Activated CD4-positive, alpha-beta T cell treated with anti-CD3 and anti-CD28 coated beads, Interleukin-2, amount 10 ng/mL, durations not matched to agents 7 days and 5 days (primary cell): ENCODE results near the gene HSPB1. TPM values are rescaled to one million over a fixed set of nuclear protein-coding genes. Genes with fewer than 3 reads are reported as not detected.
"Not testable (repeated sequence)": the region's sequence is repeated elsewhere in the genome, so short reads cannot be mapped to it uniquely, and the experiment has no call there.

Experiments used
- CTCF ChIA-PET: fragments of 350-600 bp; sonication (Branson Sonifier 250); formaldehyde crosslinking; loops from one replicate; lab custom pipeline; 2021; ENCODE audit warnings: antibody characterized with exemption; lab: Charles Lee
- POLR2A ChIA-PET: fragments of 350-600 bp; sonication (Branson Sonifier 250); formaldehyde crosslinking; loops from one replicate; lab custom pipeline; 2021; ENCODE audit warnings: antibody characterized with exemption; lab: Charles Lee
- DNase-seq: peaks from one replicate; pipeline ENCODE4 v3.0.0-alpha.2; 2020
- H3K27ac Mint-ChIP-seq: one replicate; pipeline ENCODE4 v1.8.0; 2021; ENCODE audit warnings: mild to moderate bottlenecking, moderate library complexity, mixed read lengths
- H3K27me3 Mint-ChIP-seq: one replicate; pipeline ENCODE4 v1.8.0; 2021; ENCODE audit warnings: mixed read lengths
- H3K36me3 Mint-ChIP-seq: one replicate; pipeline ENCODE4 v1.8.0; 2021; ENCODE audit warnings: low read depth, mixed read lengths
- H3K4me1 Mint-ChIP-seq: one replicate; pipeline ENCODE4 v1.8.0; 2021; ENCODE audit warnings: mixed read lengths
- H3K4me3 Mint-ChIP-seq: one replicate; pipeline ENCODE4 v1.8.0; 2021; ENCODE audit warnings: mild to moderate bottlenecking, moderate library complexity, mixed read lengths
- H3K9me3 Mint-ChIP-seq: one replicate; pipeline ENCODE4 v1.8.0; 2021; ENCODE audit warnings: mixed read lengths
- total RNA-seq, 2 experiments: library from RNA; stranded (reverse); gene quantifications; one replicate each; pipeline ENCODE4 v1.2.3, GENCODE V29; 2021

HSPB1 gene
- total RNA-seq, 2 experiments from 2014 or later = 27.0 to 28.1 TPM

- ChIA-PET POLR2A (no interaction called here), CTCF (no interaction called here)
- DNase-seq = no peak
- H3K36me3 Mint-ChIP-seq = peaks cover 27% of the 10 kb centered on the region
- peaks cover 42% of the 10 kb centered on the region for H3K4me1 Mint-ChIP-seq
- no peaks in the 10 kb centered on the region for H3K27me3 Mint-ChIP-seq
- no peak overlapping the region for H3K27ac Mint-ChIP-seq
- H3K9me3 Mint-ChIP-seq = no peaks in the 10 kb centered on the region
- H3K4me3 Mint-ChIP-seq = no peak overlapping the region
These were observed 29.6 kb downstream of the HSPB1 start for GRCh38 chr7:76332078-76332477.

- H3K36me3 Mint-ChIP-seq = peaks cover 20% of the 10 kb centered on the region
- H3K9me3 Mint-ChIP-seq = no peaks in the 10 kb centered on the region
- no peaks in the 10 kb centered on the region for H3K27me3 Mint-ChIP-seq
- ChIA-PET POLR2A (no interaction called here), CTCF (interaction anchor here (1.0 to 2.1 kb wide), 3 partner anchors 10 to 25 kb away, joined by 3 to 6 read pairs (median 3); partner anchors contain the start of gene YWHAG)
- no peak overlapping the region for H3K27ac Mint-ChIP-seq
- H3K4me1 Mint-ChIP-seq = peaks cover 38% of the 10 kb centered on the region
- H3K4me3 Mint-ChIP-seq = no peak overlapping the region
- DNase-seq = no peak
These were observed 31.1 kb downstream of the HSPB1 start for GRCh38 chr7:76333511-76334101.

GRCh38 chr7:76334320-76334967 is 32.0 kb downstream of the HSPB1 start:
- Mint-ChIP-seq H3K4me1 (peaks cover 32% of the 10 kb centered on the region), H3K4me3 (no peak overlapping the region), H3K27ac (no peak overlapping the region), H3K27me3 (no peaks in the 10 kb centered on the region), H3K9me3 (no peaks in the 10 kb centered on the region), H3K36me3 (peaks cover 13% of the 10 kb centered on the region)
- CTCF ChIA-PET = interaction anchor here (0.9 to 2.1 kb wide), 6 partner anchors 11 to 52 kb away, joined by 3 to 6 read pairs (median 3); partner anchors contain the start of gene YWHAG
- POLR2A ChIA-PET = interaction anchor here (0.6 kb wide), 2 partner anchors 15 to 260 kb away, joined by 4 to 9 read pairs; no protein-coding TSS in a partner anchor
- DNase-seq = no peak

GRCh38 chr7:76335417-76335816 is 32.9 kb downstream of the HSPB1 start:
- not testable (repeated sequence) for H3K9me3 Mint-ChIP-seq, H3K4me3 Mint-ChIP-seq, DNase-seq, H3K27me3 Mint-ChIP-seq, H3K27ac Mint-ChIP-seq
- ChIA-PET CTCF (interaction anchor here (0.7 to 2.1 kb wide), 6 partner anchors 14 to 51 kb away, joined by 3 to 6 read pairs (median 3); no protein-coding TSS in a partner anchor), POLR2A (interaction anchor here (0.6 kb wide), 1 partner anchor 16 kb away, joined by 4 read pairs; no protein-coding TSS in a partner anchor)
- H3K4me1 Mint-ChIP-seq = peaks cover 30% of the 10 kb centered on the region
- H3K36me3 Mint-ChIP-seq = peaks cover 16% of the 10 kb centered on the region

GRCh38 chr7:76336094-76336493 is 33.6 kb downstream of the HSPB1 start:
- H3K4me3 Mint-ChIP-seq = no peak overlapping the region
- no peaks in the 10 kb centered on the region for H3K27me3 Mint-ChIP-seq
- peaks cover 33% of the 10 kb centered on the region for H3K4me1 Mint-ChIP-seq
- no peak overlapping the region for H3K27ac Mint-ChIP-seq
- no peaks in the 10 kb centered on the region for H3K9me3 Mint-ChIP-seq
- ChIA-PET POLR2A (no interaction called here), CTCF (interaction anchor here (1.0 kb wide), 1 partner anchor 17 kb away, joined by 3 read pairs; no protein-coding TSS in a partner anchor)
- H3K36me3 Mint-ChIP-seq = peaks cover 19% of the 10 kb centered on the region
- DNase-seq = no peak

GRCh38 chr7:76337147-76337546 is 34.7 kb downstream of the HSPB1 start:
- DNase-seq = no peak
- POLR2A ChIA-PET = no interaction called here
- Mint-ChIP-seq H3K4me1 (peaks cover 37% of the 10 kb centered on the region), H3K4me3 (no peak overlapping the region), H3K9me3 (no peaks in the 10 kb centered on the region), H3K36me3 (peaks cover 27% of the 10 kb centered on the region), H3K27me3 (no peaks in the 10 kb centered on the region), H3K27ac (no peak overlapping the region)
- CTCF ChIA-PET = no interaction called here

- Mint-ChIP-seq H3K27ac (no peak overlapping the region), H3K4me3 (no peak overlapping the region), H3K4me1 (peaks cover 46% of the 10 kb centered on the region), H3K27me3 (no peaks in the 10 kb centered on the region), H3K9me3 (no peaks in the 10 kb centered on the region), H3K36me3 (peaks cover 38% of the 10 kb centered on the region)
- POLR2A ChIA-PET = no interaction called here
- DNase-seq = no peak
- CTCF ChIA-PET = no interaction called here
These were observed 36.0 kb downstream of the HSPB1 start for GRCh38 chr7:76338298-76339084.

- CTCF ChIA-PET = interaction anchor here (1.0 to 1.5 kb wide), 2 partner anchors 14 to 27 kb away, joined by 5 read pairs; no protein-coding TSS in a partner anchor
- DNase-seq = no peak
- no peaks in the 10 kb centered on the region for H3K9me3 Mint-ChIP-seq
- H3K36me3 Mint-ChIP-seq = peaks cover 51% of the 10 kb centered on the region
- POLR2A ChIA-PET = interaction anchor here (1.0 kb wide), 1 partner anchor 17 kb away, joined by 5 read pairs; no protein-coding TSS in a partner anchor
- no peaks in the 10 kb centered on the region for H3K27me3 Mint-ChIP-seq
- H3K4me3 Mint-ChIP-seq = no peak overlapping the region
- peaks cover 53% of the 10 kb centered on the region for H3K4me1 Mint-ChIP-seq
- H3K27ac Mint-ChIP-seq = peak overlapping the region; percentile 6
These were observed 38.2 kb downstream of the HSPB1 start for GRCh38 chr7:76340617-76341131.

GRCh38 chr7:76342222-76342621 is 39.7 kb downstream of the HSPB1 start:
- POLR2A ChIA-PET = no interaction called here
- DNase-seq = no peak
- Mint-ChIP-seq H3K27ac (no peak overlapping the region), H3K4me3 (no peak overlapping the region), H3K36me3 (peaks cover 65% of the 10 kb centered on the region), H3K9me3 (no peaks in the 10 kb centered on the region), H3K4me1 (peaks cover 57% of the 10 kb centered on the region), H3K27me3 (no peaks in the 10 kb centered on the region)
- CTCF ChIA-PET = interaction anchor here (1.5 kb wide), 1 partner anchor 28 kb away, joined by 5 read pairs; no protein-coding TSS in a partner anchor

GRCh38 chr7:76343294-76343930 is 40.9 kb downstream of the HSPB1 start:
- no peaks in the 10 kb centered on the region for H3K27me3 Mint-ChIP-seq
- H3K9me3 Mint-ChIP-seq = no peaks in the 10 kb centered on the region
- ChIA-PET POLR2A (no interaction called here), CTCF (interaction anchor here (0.7 to 1.3 kb wide), 2 partner anchors 12 to 993 kb away, joined by 3 read pairs; no protein-coding TSS in a partner anchor)
- no peak for DNase-seq
- peaks cover 61% of the 10 kb centered on the region for H3K4me1 Mint-ChIP-seq
- no peak overlapping the region for H3K4me3 Mint-ChIP-seq
- peaks cover 71% of the 10 kb centered on the region for H3K36me3 Mint-ChIP-seq
- H3K27ac Mint-ChIP-seq = no peak overlapping the region

- ChIA-PET POLR2A (no interaction called here), CTCF (interaction anchor here (0.7 to 1.3 kb wide), 2 partner anchors 13 to 992 kb away, joined by 3 read pairs; no protein-coding TSS in a partner anchor)
- Mint-ChIP-seq H3K36me3 (peaks cover 70% of the 10 kb centered on the region), H3K27ac (no peak overlapping the region), H3K4me3 (no peak overlapping the region), H3K27me3 (no peaks in the 10 kb centered on the region), H3K4me1 (peaks cover 59% of the 10 kb centered on the region), H3K9me3 (no peaks in the 10 kb centered on the region)
- no peak for DNase-seq
These were observed 41.5 kb downstream of the HSPB1 start for GRCh38 chr7:76343931-76344321.

GRCh38 chr7:76346097-76346496 is 43.6 kb downstream of the HSPB1 start:
- POLR2A ChIA-PET = no interaction called here
- Mint-ChIP-seq H3K4me1 (peaks cover 67% of the 10 kb centered on the region), H3K27me3 (no peaks in the 10 kb centered on the region), H3K9me3 (no peaks in the 10 kb centered on the region), H3K4me3 (no peak overlapping the region), H3K36me3 (peaks cover 71% of the 10 kb centered on the region), H3K27ac (peak overlapping the region; percentile 58)
- no peak for DNase-seq
- CTCF ChIA-PET = interaction anchor here (0.6 kb wide), 1 partner anchor 14 kb away, joined by 3 read pairs; no protein-coding TSS in a partner anchor
